Adipose tissue (tissue), 3 donors: ENCODE measurements around the gene ZSWIM4. TPM values are rescaled to one million over a fixed set of nuclear protein-coding genes. Genes with fewer than 3 reads are reported as not detected.

Source experiments
- H3K27ac ChIP-seq: one replicate; pipeline ENCODE4 v1.5.1; 2013; ENCODE audit warnings: low read depth, low read length
- WGBS, 3 donors: extraction: QIAGEN DNeasy Blood & Tissue Kit; methylation state at CpG; one replicate each; pipeline ENCODE4 v1.1.7; 2013; 5-methylcytosine and 5-hydroxymethylcytosine counted together
- polyA plus RNA-seq, 3 donors: library from polyadenylated mRNA; stranded (reverse); fragments of 200-250 nt; gene quantifications; one replicate each; pipeline ENCODE4 v1.2.3, GENCODE V29; 2013
- donor health status: healthy with polysubstance abuse.
- donor health status: Bipolar disorder and iron deficiency.
- donor health status: healthy.

ZSWIM4 gene
- polyA plus RNA-seq, 3 donors = 1.6 to 3.4 (median 2.0) TPM

- H3K27ac ChIP-seq = no peak overlapping the region
- WGBS, 3 donors = 6% methylated on average over 32 to 34 of the region's 34 CpGs
Measured at GRCh38 chr19:13880059-13881043, 85.1 kb downstream of the ZSWIM4 start.

GRCh38 chr19:13881251-13881691, 86.0 kb downstream of the ZSWIM4 start:
- H3K27ac ChIP-seq = no peak overlapping the region
- 38 to 74% (median 40%) methylated on average over 12 of the region's 12 CpGs for WGBS, 3 donors

Other genes with a start within 250 kb of the ZSWIM4 start
- 10 to 100 TPM; 12.4 to 33.5 (median 28.3) TPM for gene MRI1, start 30.9 kb upstream of the ZSWIM4 start, polyA plus RNA-seq
- gene C19orf53, start 21.0 kb upstream of the ZSWIM4 start, polyA plus RNA-seq = 100 to 1,000 TPM in 2 of 3 donors, 10 to 100 TPM in 1; 89.2 to 156 (median 153) TPM
- gene NANOS3, start 81.7 kb downstream of the ZSWIM4 start, polyA plus RNA-seq = not detected
- 1 to 10 TPM; 1.1 to 3.7 (median 2.9) TPM for gene BRME1, start 110.7 kb downstream of the ZSWIM4 start, polyA plus RNA-seq
- gene CC2D1A, start 110.8 kb downstream of the ZSWIM4 start, polyA plus RNA-seq = 10 to 100 TPM; 17.0 to 27.9 (median 20.4) TPM
- gene PODNL1, start 143.0 kb downstream of the ZSWIM4 start, polyA plus RNA-seq = 1 to 10 TPM in 1 of 3 donors, under 1 TPM in 2; 0.10 to 2.5 (median 0.58) TPM
- gene DCAF15, start 157.1 kb downstream of the ZSWIM4 start, polyA plus RNA-seq = 10 to 100 TPM; 13.5 to 29.0 (median 16.2) TPM
- 1 to 10 TPM; 4.4 to 5.8 (median 4.4) TPM for gene RFX1, start 210.9 kb downstream of the ZSWIM4 start, polyA plus RNA-seq
- not detected for gene RLN3, start 232.7 kb downstream of the ZSWIM4 start, polyA plus RNA-seq
- 1 to 10 TPM; 2.7 to 8.5 (median 2.9) TPM for gene IL27RA, start 236.3 kb downstream of the ZSWIM4 start, polyA plus RNA-seq